Subcutaneous abdominal adipose tissue (tissue), 5 donors: Measurements from ENCODE around the gene LAP3.

Source experiments
- H3K27ac ChIP-seq: one replicate; pipeline ENCODE4 v1.7.0; 2013; ENCODE audit warnings: low read depth, mild to moderate bottlenecking, inconsistent platforms, low read length, moderate library complexity
- H3K27me3 ChIP-seq, 5 donors: one replicate each; pipeline ENCODE4 v1.7.0; 2013; ENCODE audit warnings: low read length in 5 of 5, inconsistent platforms in 1 of 5; ENCODE audit not compliant: control insufficient read depth in 5 of 5, insufficient read depth in 4 of 5
- H3K36me3 ChIP-seq, 5 donors: one replicate each; pipeline ENCODE4 v1.7.0; 2013; ENCODE audit warnings: low read length in 5 of 5; ENCODE audit not compliant: control insufficient read depth in 5 of 5, insufficient read depth in 5 of 5
- H3K4me1 ChIP-seq, 5 donors: one replicate each; pipeline ENCODE4 v1.7.0; 2013; ENCODE audit warnings: low read length in 5 of 5, mild to moderate bottlenecking in 3 of 5, moderate library complexity in 1 of 5; ENCODE audit not compliant: control insufficient read depth in 5 of 5, insufficient read depth in 5 of 5
- H3K4me3 ChIP-seq, 5 donors: one replicate each; pipeline ENCODE4 v1.7.0; 2013; ENCODE audit warnings: low read length in 5 of 5, low read depth in 1 of 5
- H3K9ac ChIP-seq, 5 donors: one replicate each; pipeline ENCODE4 v1.7.0; 2013; ENCODE audit warnings: low read length in 5 of 5, mild to moderate bottlenecking in 4 of 5, moderate library complexity in 3 of 5
- H3K9me3 ChIP-seq, 5 donors: one replicate each; pipeline ENCODE4 v1.7.0; 2013; ENCODE audit warnings: low read length in 5 of 5; ENCODE audit not compliant: control insufficient read depth in 5 of 5
- donor health status: healthy.
- donor health status: healthy.
- donor health status: healthy.
- donor health status: healthy.
- donor health status: healthy.

Gene LAP3

GRCh38 chr4:17580969-17581368 is 4.0 kb downstream of the LAP3 start:
- H3K9ac ChIP-seq, result peak overlapping the region in 4 of 5 donors; percentile 20 to 45 (median 27)
- peak overlapping the region in 2 of 5 donors; percentile 2 to 8 for H3K4me3 ChIP-seq
- no peaks in the 10 kb centered on the region for H3K9me3 ChIP-seq
- H3K27me3 ChIP-seq, result no peaks in the 10 kb centered on the region
- H3K27ac ChIP-seq, result peak overlapping the region; percentile 96
- peaks cover 19 to 56% (median 48%) of the 10 kb centered on the region in 5 donors for H3K36me3 ChIP-seq
- H3K4me1 ChIP-seq, result peaks cover 0 to 57% (median 30%) of the 10 kb centered on the region in 5 donors

- Histone ChIP-seq H3K4me3 (no peak overlapping the region), H3K27me3 (no peaks in the 10 kb centered on the region), H3K36me3 (peaks cover 23 to 78% (median 69%) of the 10 kb centered on the region in 5 donors), H3K4me1 (peaks cover 0 to 45% (median 23%) of the 10 kb centered on the region in 5 donors), H3K27ac (no peak overlapping the region), H3K9ac (no peak overlapping the region), H3K9me3 (no peaks in the 10 kb centered on the region)
Observed at GRCh38 chr4:17583276-17583675, 6.3 kb downstream of the LAP3 start.

- Histone ChIP-seq H3K27me3 (no peaks in the 10 kb centered on the region), H3K27ac (no peak overlapping the region), H3K4me3 (no peak overlapping the region), H3K4me1 (peaks cover 0 to 39% (median 16%) of the 10 kb centered on the region in 5 donors), H3K9ac (peak overlapping the region in 1 of 5 donors; percentile 5), H3K36me3 (peaks cover 23 to 84% (median 75%) of the 10 kb centered on the region in 5 donors), H3K9me3 (no peaks in the 10 kb centered on the region)
Observed at GRCh38 chr4:17583941-17584340, 6.9 kb downstream of the LAP3 start.

- no peak overlapping the region for H3K27ac ChIP-seq
- peaks cover 0 to 31% (median 10%) of the 10 kb centered on the region in 5 donors for H3K4me1 ChIP-seq
- no peak overlapping the region for H3K9ac ChIP-seq
- H3K36me3 ChIP-seq, result peaks cover 24 to 92% (median 81%) of the 10 kb centered on the region in 5 donors
- no peaks in the 10 kb centered on the region for H3K27me3 ChIP-seq
- H3K9me3 ChIP-seq, result no peaks in the 10 kb centered on the region
- no peak overlapping the region for H3K4me3 ChIP-seq
Observed at GRCh38 chr4:17584521-17585213, 7.7 kb downstream of the LAP3 start.

GRCh38 chr4:17587094-17587822 is 10.3 kb downstream of the LAP3 start:
- no peak overlapping the region for H3K27ac ChIP-seq
- H3K27me3 ChIP-seq, result no peaks in the 10 kb centered on the region
- no peak overlapping the region for H3K4me3 ChIP-seq
- peaks cover 22 to 98% (median 85%) of the 10 kb centered on the region in 5 donors for H3K36me3 ChIP-seq
- peaks cover 0 to 14% (median 0%) of the 10 kb centered on the region in 5 donors for H3K4me1 ChIP-seq
- no peaks in the 10 kb centered on the region for H3K9me3 ChIP-seq
- H3K9ac ChIP-seq, result no peak overlapping the region

GRCh38 chr4:17589355-17589754 is 12.4 kb downstream of the LAP3 start:
- H3K4me1 ChIP-seq, result no peaks in the 10 kb centered on the region
- no peaks in the 10 kb centered on the region for H3K9me3 ChIP-seq
- no peak overlapping the region for H3K9ac ChIP-seq
- no peak overlapping the region for H3K27ac ChIP-seq
- no peak overlapping the region for H3K4me3 ChIP-seq
- H3K36me3 ChIP-seq, result peaks cover 32 to 96% (median 77%) of the 10 kb centered on the region in 5 donors
- no peaks in the 10 kb centered on the region for H3K27me3 ChIP-seq

GRCh38 chr4:17595471-17596005 is 18.5 kb downstream of the LAP3 start:
- Histone ChIP-seq H3K36me3 (peaks cover 34 to 96% (median 73%) of the 10 kb centered on the region in 5 donors), H3K9ac (no peak overlapping the region), H3K4me1 (peaks cover 0 to 8% (median 0%) of the 10 kb centered on the region in 5 donors), H3K9me3 (no peaks in the 10 kb centered on the region), H3K4me3 (no peak overlapping the region), H3K27ac (no peak overlapping the region), H3K27me3 (no peaks in the 10 kb centered on the region)

- Histone ChIP-seq H3K4me3 (no peak overlapping the region), H3K36me3 (peaks cover 45 to 95% (median 80%) of the 10 kb centered on the region in 5 donors), H3K9ac (no peak overlapping the region), H3K4me1 (peaks cover 0 to 8% (median 0%) of the 10 kb centered on the region in 5 donors), H3K27ac (no peak overlapping the region), H3K27me3 (no peaks in the 10 kb centered on the region), H3K9me3 (no peaks in the 10 kb centered on the region)
Observed at GRCh38 chr4:17597517-17597916, 20.5 kb downstream of the LAP3 start.

GRCh38 chr4:17599826-17600225 is 22.8 kb downstream of the LAP3 start:
- no peak overlapping the region for H3K27ac ChIP-seq
- H3K9me3 ChIP-seq, result no peaks in the 10 kb centered on the region
- H3K4me3 ChIP-seq, result no peak overlapping the region
- no peak overlapping the region for H3K9ac ChIP-seq
- peaks cover 29 to 90% (median 73%) of the 10 kb centered on the region in 5 donors for H3K36me3 ChIP-seq
- H3K4me1 ChIP-seq, result peaks cover 0 to 8% (median 0%) of the 10 kb centered on the region in 5 donors
- no peaks in the 10 kb centered on the region for H3K27me3 ChIP-seq

GRCh38 chr4:17605236-17605635 is 28.2 kb downstream of the LAP3 start:
- no peaks in the 10 kb centered on the region for H3K4me1 ChIP-seq
- H3K27me3 ChIP-seq, result no peaks in the 10 kb centered on the region
- H3K9me3 ChIP-seq, result no peaks in the 10 kb centered on the region
- H3K36me3 ChIP-seq, result peaks cover 35 to 78% (median 64%) of the 10 kb centered on the region in 5 donors
- H3K27ac ChIP-seq, result no peak overlapping the region
- H3K4me3 ChIP-seq, result no peak overlapping the region
- no peak overlapping the region for H3K9ac ChIP-seq
